Measurements from ENCODE around the gene DOCK3. TPM values are rescaled to one million over a fixed set of nuclear protein-coding genes. Genes with fewer than 3 reads are reported as not detected.

DOCK3 gene
- total RNA-seq, 1 experiment from 2014 or later, result 8.3 TPM

DNA sequence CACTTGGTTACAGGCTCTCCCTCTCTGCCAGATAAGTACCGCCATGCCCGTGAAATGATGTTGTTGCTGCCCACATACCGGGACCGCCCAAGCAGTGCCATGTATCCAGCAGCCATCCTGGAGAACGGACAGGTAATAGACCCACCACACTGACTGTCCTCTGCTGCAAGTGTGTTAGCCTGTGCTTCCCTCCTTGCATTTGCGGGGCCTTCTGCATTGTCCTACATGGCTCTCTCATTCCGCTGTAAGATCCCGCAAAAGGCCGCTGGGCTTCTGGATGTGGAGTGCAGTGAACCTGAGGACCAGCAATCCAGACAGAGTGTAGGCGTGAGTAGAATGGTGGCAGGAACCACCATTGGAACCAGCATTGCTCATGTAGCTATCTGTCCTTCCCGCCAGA lies 699.7 kb downstream of the DOCK3 start:
- H3K4me3 Mint-ChIP-seq, result no peak overlapping the region
- Histone ChIP-seq H3K9ac (ENCODE audit: extremely low read depth, insufficient read length, low read length) (no peak overlapping the region), H2BK20ac (ENCODE audit: low read depth, low read length, poor library complexity, severe bottlenecking) (no peak overlapping the region), H3K56ac (ENCODE audit: insufficient read length, low read depth, low read length) (no peak overlapping the region), H3K79me2 (ENCODE audit: insufficient read depth, low read length) (no peaks in the 10 kb centered on the region), H3K18ac (ENCODE audit: insufficient read length, low read depth, low read length) (no peak overlapping the region), H3K4me2 (ENCODE audit: insufficient read depth, insufficient read length, low read length) (no peak overlapping the region), H2BK12ac (ENCODE audit: insufficient read length, low read depth, low read length) (no peak overlapping the region), H2AFZ (ENCODE audit: low read length) (no peak overlapping the region), H3K9me3 (ENCODE audit: control insufficient read depth, low read depth, low read length) (no peaks in the 10 kb centered on the region), H2AK5ac (ENCODE audit: insufficient read length, low read length) (no peak overlapping the region), H4K20me1 (ENCODE audit: control insufficient read depth, insufficient read depth, insufficient read length) (no peaks in the 10 kb centered on the region), H3K79me1 (ENCODE audit: insufficient read depth, low read depth, low read length, poor library complexity, severe bottlenecking) (no peaks in the 10 kb centered on the region), H4K8ac (replicated peaks; ENCODE audit: insufficient read length, low read depth, low read length) (no peak overlapping the region), H2BK5ac (ENCODE audit: insufficient read length, low read length) (no peak overlapping the region), H3K4me1 (ENCODE audit: insufficient read depth, low read length) (no peaks in the 10 kb centered on the region), H2BK120ac (ENCODE audit: low read depth, low read length, poor library complexity, severe bottlenecking) (no peak overlapping the region), H3K23ac (ENCODE audit: insufficient read length, low read depth, low read length) (no peak overlapping the region), H2BK15ac (ENCODE audit: low read depth, low read length) (no peak overlapping the region), H3K14ac (ENCODE audit: insufficient read depth, low read length) (no peak overlapping the region), H3K4ac (ENCODE audit: low read depth, low read length) (no peak overlapping the region), H4K5ac (ENCODE audit: insufficient read length, low read depth, low read length) (no peak overlapping the region), H3K23me2 (ENCODE audit: insufficient read length, low read depth, low read length, poor library complexity, severe bottlenecking) (no peaks in the 10 kb centered on the region), H4K91ac (ENCODE audit: insufficient read length, low read depth, low read length) (no peak overlapping the region), H3T11ph (ENCODE audit: low read length) (no peak overlapping the region), H3K27me3 (ENCODE audit: insufficient read depth, low read length) (no peaks in the 10 kb centered on the region), H3K27ac (ENCODE audit: insufficient read length, low read depth, low read length) (no peak overlapping the region)
- peaks cover 0 to 4% of the 10 kb centered on the region in 2 experiments; a peak in 2 of 4 replicates for H3K4me1 Mint-ChIP-seq
- TF ChIP-seq, protein P1, sequence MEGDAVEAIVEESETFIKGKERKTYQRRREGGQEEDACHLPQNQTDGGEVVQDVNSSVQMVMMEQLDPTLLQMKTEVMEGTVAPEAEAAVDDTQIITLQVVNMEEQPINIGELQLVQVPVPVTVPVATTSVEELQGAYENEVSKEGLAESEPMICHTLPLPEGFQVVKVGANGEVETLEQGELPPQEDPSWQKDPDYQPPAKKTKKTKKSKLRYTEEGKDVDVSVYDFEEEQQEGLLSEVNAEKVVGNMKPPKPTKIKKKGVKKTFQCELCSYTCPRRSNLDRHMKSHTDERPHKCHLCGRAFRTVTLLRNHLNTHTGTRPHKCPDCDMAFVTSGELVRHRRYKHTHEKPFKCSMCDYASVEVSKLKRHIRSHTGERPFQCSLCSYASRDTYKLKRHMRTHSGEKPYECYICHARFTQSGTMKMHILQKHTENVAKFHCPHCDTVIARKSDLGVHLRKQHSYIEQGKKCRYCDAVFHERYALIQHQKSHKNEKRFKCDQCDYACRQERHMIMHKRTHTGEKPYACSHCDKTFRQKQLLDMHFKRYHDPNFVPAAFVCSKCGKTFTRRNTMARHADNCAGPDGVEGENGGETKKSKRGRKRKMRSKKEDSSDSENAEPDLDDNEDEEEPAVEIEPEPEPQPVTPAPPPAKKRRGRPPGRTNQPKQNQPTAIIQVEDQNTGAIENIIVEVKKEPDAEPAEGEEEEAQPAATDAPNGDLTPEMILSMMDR (conservative IDR thresholded peaks at IDR 0.05), result no peak
- peaks cover 0 to 6% (median 0%) of the 10 kb centered on the region in 3 experiments; a peak in 5 of 7 replicates for H3K36me3 Mint-ChIP-seq (ENCODE audit: insufficient read depth in 1 of 3, low read depth in 3 of 3)
- H3K9me3 Mint-ChIP-seq, result no peaks in the 10 kb centered on the region
- no CpG with 5 or more reads among the region's 11 CpGs for WGBS (ENCODE audit: extremely low coverage, insufficient read length, low lambda C conversion rate)
- DNase-seq, result no peak
- H3K27ac Mint-ChIP-seq, result no peak overlapping the region
- H3K27me3 Mint-ChIP-seq (ENCODE audit: low read depth), result no peaks in the 10 kb centered on the region

Measured in H9 (cell line).